SU-DHL-6 (cell line): ENCODE measurements around the gene COPRS.

Experiments used
- EZH2phosphoT487 ChIP-seq: fragments of 200-600 bp; sonication (generic), shearing (Covaris generic); conservative IDR thresholded peaks from 2 replicates; pipeline ENCODE4 v1.6.1; 2018; ENCODE audit warnings: mild to moderate bottlenecking, antibody characterized with exemption, low read length, moderate library complexity, mixed read lengths
- TF ChIP-seq, protein P1 (sequence below): fragments of 200-600 bp; sonication (generic); IDR thresholded peaks from one replicate; pipeline ENCODE4 v1.5.1; 2017; ENCODE audit warnings: antibody characterized with exemption, mild to moderate bottlenecking, low read length, moderate library complexity; ENCODE audit not compliant: insufficient read depth, poor library complexity, severe bottlenecking

DNA sequence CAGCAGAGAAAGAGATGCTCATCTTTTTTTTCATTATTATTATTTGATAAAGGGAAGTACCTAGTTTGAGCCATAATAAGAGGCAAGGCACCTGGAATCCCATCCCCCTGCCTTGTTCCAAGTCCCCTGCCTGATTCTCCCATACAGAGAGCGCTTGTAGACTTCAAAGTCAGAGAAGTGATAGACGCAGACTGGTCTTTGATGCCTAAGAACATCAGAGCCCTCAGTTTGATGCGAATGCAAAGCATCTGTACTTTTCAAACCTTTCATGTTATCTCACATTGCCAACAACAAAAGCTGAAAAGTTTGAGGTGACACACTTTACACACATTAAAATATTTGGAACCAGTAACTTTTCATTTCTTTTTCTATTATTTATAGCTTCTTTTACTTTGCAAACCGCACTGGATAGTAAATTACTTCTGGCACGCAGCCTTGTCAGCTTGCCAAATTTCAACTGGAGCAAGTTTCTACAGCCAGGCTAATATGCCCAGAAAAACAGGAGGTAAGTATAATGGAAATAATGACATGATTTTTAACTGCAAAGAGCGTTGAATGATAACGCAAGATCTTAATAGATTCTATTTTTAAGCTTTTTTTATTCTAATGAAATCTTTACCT, 48.4 kb upstream of the COPRS start:
- no peak for TF ChIP-seq EZH2phosphoT487
- TF ChIP-seq, protein P1, sequence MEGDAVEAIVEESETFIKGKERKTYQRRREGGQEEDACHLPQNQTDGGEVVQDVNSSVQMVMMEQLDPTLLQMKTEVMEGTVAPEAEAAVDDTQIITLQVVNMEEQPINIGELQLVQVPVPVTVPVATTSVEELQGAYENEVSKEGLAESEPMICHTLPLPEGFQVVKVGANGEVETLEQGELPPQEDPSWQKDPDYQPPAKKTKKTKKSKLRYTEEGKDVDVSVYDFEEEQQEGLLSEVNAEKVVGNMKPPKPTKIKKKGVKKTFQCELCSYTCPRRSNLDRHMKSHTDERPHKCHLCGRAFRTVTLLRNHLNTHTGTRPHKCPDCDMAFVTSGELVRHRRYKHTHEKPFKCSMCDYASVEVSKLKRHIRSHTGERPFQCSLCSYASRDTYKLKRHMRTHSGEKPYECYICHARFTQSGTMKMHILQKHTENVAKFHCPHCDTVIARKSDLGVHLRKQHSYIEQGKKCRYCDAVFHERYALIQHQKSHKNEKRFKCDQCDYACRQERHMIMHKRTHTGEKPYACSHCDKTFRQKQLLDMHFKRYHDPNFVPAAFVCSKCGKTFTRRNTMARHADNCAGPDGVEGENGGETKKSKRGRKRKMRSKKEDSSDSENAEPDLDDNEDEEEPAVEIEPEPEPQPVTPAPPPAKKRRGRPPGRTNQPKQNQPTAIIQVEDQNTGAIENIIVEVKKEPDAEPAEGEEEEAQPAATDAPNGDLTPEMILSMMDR: no peak
